K562 (cell line): ENCODE data around the gene FZD4. TPM values are rescaled to one million over a fixed set of nuclear protein-coding genes. Genes with fewer than 3 reads are reported as not detected.

Source experiments
- ARNT ChIP-seq, 2 experiments: fragments of 450-650 bp; IDR thresholded peaks; 2 replicates each; pipeline ENCODE4 v1.6.1; 2016; ENCODE audit warnings: mild to moderate bottlenecking in 1 of 2
- ATF6 ChIP-seq: sonication (generic); formaldehyde crosslinking; IDR thresholded peaks from 2 replicates; pipeline ENCODE4 v1.4.0; 2020; ENCODE audit warnings: mild to moderate bottlenecking, missing genetic modification reagents
- ATF7 ChIP-seq: fragments of 450-650 bp; IDR thresholded peaks from 2 replicates; pipeline ENCODE4 v1.7.1; 2014; ENCODE audit warnings: mild to moderate bottlenecking, moderate library complexity
- CBX5 ChIP-seq: IDR thresholded peaks from 2 replicates; pipeline ENCODE4 v1.6.1; 2014; ENCODE audit warnings: low read depth, borderline replicate concordance
- CUX1 ChIP-seq: fragments of 200-800 bp; sonication (Bioruptor generic); IDR thresholded peaks from 2 replicates; pipeline ENCODE4 v1.6.1; 2016; ENCODE audit warnings: missing genetic modification characterization, missing compliant biosample characterization
- ERF ChIP-seq: fragments of 450-650 bp; formaldehyde crosslinking; IDR thresholded peaks from 2 replicates; pipeline ENCODE4 v1.4.0; 2020; ENCODE audit warnings: mild to moderate bottlenecking, mixed read lengths
- FIP1L1 ChIP-seq: fragments of 200-400 bp; formaldehyde crosslinking; IDR thresholded peaks from 2 replicates; pipeline ENCODE4 v1.6.1; 2018; ENCODE audit warnings: mild to moderate bottlenecking, low read depth, low read length; ENCODE audit not compliant: poor library complexity, severe bottlenecking
- HMG20B ChIP-seq: fragments of 250-450 bp; sonication (Bioruptor Pico); IDR thresholded peaks from 2 replicates; pipeline ENCODE4 v1.5.0; 2021; ENCODE audit warnings: mild to moderate bottlenecking
- PHB ChIP-seq: fragments of 250-450 bp; sonication (Bioruptor Pico); IDR thresholded peaks from 2 replicates; pipeline ENCODE4 v1.5.0; 2021
- PURB ChIP-seq: sonication (generic); formaldehyde crosslinking; IDR thresholded peaks from 2 replicates; pipeline ENCODE4 v1.9.0; 2021; ENCODE audit warnings: low read depth, mild to moderate bottlenecking, missing genetic modification reagents
- SIN3A ChIP-seq, 2 experiments: fragments of 150-350 bp in 1 of 2; IDR thresholded peaks; 2 replicates each; pipeline ENCODE4 v1.6.1; 2011 to 2016; ENCODE audit warnings: borderline replicate concordance in 2 of 2, low read depth in 2 of 2, low read length in 2 of 2, mild to moderate bottlenecking in 2 of 2, moderate library complexity in 2 of 2; ENCODE audit not compliant: control insufficient read depth in 1 of 2
- ZBTB5 ChIP-seq: fragments of 450-650 bp; IDR thresholded peaks from 2 replicates; pipeline ENCODE4 v1.6.1; 2017; ENCODE audit warnings: antibody characterized with exemption
- ZNF224 ChIP-seq: sonication (generic); formaldehyde crosslinking; IDR thresholded peaks from 2 replicates; pipeline ENCODE4 v1.8.0; 2022; ENCODE audit warnings: mild to moderate bottlenecking, missing genetic modification reagents
- ZNF280B ChIP-seq: fragments of 250-450 bp; sonication (Bioruptor Pico); IDR thresholded peaks from 2 replicates; pipeline ENCODE4 v1.5.1; 2021; ENCODE audit warnings: mild to moderate bottlenecking
- ZNF3 ChIP-seq: fragments of 250-450 bp; sonication (Bioruptor Pico); IDR thresholded peaks from 2 replicates; pipeline ENCODE4 v1.5.0; 2021; ENCODE audit warnings: mild to moderate bottlenecking, moderate library complexity
- ZNF354B ChIP-seq: fragments of 250-450 bp; sonication (Bioruptor Pico); IDR thresholded peaks from 2 replicates; pipeline ENCODE4 v1.4.0; 2020
- ZNF699 ChIP-seq: fragments of 250-450 bp; sonication (Bioruptor Pico); IDR thresholded peaks from 2 replicates; pipeline ENCODE4 v1.8.0; 2021; ENCODE audit warnings: mild to moderate bottlenecking, moderate library complexity; ENCODE audit not compliant: insufficient replicate concordance
- ZNF764 ChIP-seq: fragments of 250-450 bp; sonication (Bioruptor Pico); IDR thresholded peaks from 2 replicates; pipeline ENCODE4 v1.4.0; 2020; ENCODE audit warnings: low read depth, mild to moderate bottlenecking, moderate library complexity
- polyA plus RNA-seq, 8 experiments: library from polyadenylated mRNA; depleted of rRNA in 4 of 8; stranded (reverse) in 5 of 8; unstranded in 3 of 8; fragments of >200 nt; fragmentation: Nextera tagmentation in 2 of 8; fragmentation: Illumina TruSeq in 1 of 8; extraction: Ambion mirVana in 2 of 8; extraction: Trizol in 1 of 8; gene quantifications; 2 replicates each; pipeline versions ENCODE4 v1.2.1 to v1.2.3, GENCODE V29; 2011 to 2014; ENCODE audit warnings: inconsistent platforms in 1 of 8, missing spikeins in 1 of 8
- total RNA-seq, 7 experiments: library from RNA; depleted of rRNA in 6 of 7; stranded (reverse); fragments of >200 nt in 6 of 7; fragmentation: Illumina TruSeq in 2 of 7; extraction: Trizol in 2 of 7; gene quantifications; 2 replicates each; pipeline versions ENCODE4 v1.2.1 to v1.2.3, GENCODE V29; 2011 to 2021; ENCODE audit warnings: low replicate concordance in 1 of 7

The FZD4 gene
- total and polyA plus RNA-seq, 9 of the 15 experiments (the other 6 are each of a cell fraction or from before 2014, with no cell fraction given): 1.2 to 7.9 (median 5.8) TPM

- TF ChIP-seq PURB: no peak
- peak; percentile 61 to 72; a peak in 2 of 4 replicates for TF ChIP-seq ARNT (IDR thresholded peaks at IDR 0.05)
- TF ChIP-seq ATF6 (CRISPR knock-in tag): no peak
- no peak for TF ChIP-seq ZNF764 (CRISPR knock-in tag)
- TF ChIP-seq CUX1 (CRISPR knock-in tag): no peak; the same call in 1 of the 2 replicates
- TF ChIP-seq HMG20B: no peak
- no peak for TF ChIP-seq ZNF3 (CRISPR knock-in tag)
- no peak for TF ChIP-seq ERF (CRISPR knock-in tag)
- TF ChIP-seq ZNF224: no peak
- no peak for TF ChIP-seq ZNF280B
- TF ChIP-seq FIP1L1: no peak
- TF ChIP-seq ZNF699: no peak
- TF ChIP-seq ZNF354B (CRISPR knock-in tag): no peak
- TF ChIP-seq ZBTB5: no peak
- no peak for TF ChIP-seq CBX5
- TF ChIP-seq SIN3A (IDR thresholded peaks at IDR 0.05; ENCODE audit: borderline replicate concordance in 2 of 2, control insufficient read depth in 1 of 2, low read depth in 2 of 2, low read length in 2 of 2): peak in 1 of 2 experiments; percentile 66; a peak in 2 of 4 replicates
- no peak for TF ChIP-seq PHB
- TF ChIP-seq ATF7: peak; percentile 6; the same call in 1 of the 2 replicates
Observed at GRCh38 chr11:86931548-86932258, 23.5 kb downstream of the FZD4 start (continued).
